Raji (cell line): ENCODE results near the gene RSAD1.

Source experiments
- POLR2A ChIP-seq: IDR thresholded peaks from 2 replicates; pipeline ENCODE4 v1.6.1; 2011; ENCODE audit warnings: low read depth, low read length, control low read depth; ENCODE audit not compliant: insufficient read depth

Gene RSAD1

GRCh38 chr17:50495217-50495823, 16.7 kb downstream of the RSAD1 start:
- no peak for TF ChIP-seq POLR2A

- no peak for TF ChIP-seq POLR2A
These were observed 17.3 kb downstream of the RSAD1 start for GRCh38 chr17:50495918-50496317.

DNA sequence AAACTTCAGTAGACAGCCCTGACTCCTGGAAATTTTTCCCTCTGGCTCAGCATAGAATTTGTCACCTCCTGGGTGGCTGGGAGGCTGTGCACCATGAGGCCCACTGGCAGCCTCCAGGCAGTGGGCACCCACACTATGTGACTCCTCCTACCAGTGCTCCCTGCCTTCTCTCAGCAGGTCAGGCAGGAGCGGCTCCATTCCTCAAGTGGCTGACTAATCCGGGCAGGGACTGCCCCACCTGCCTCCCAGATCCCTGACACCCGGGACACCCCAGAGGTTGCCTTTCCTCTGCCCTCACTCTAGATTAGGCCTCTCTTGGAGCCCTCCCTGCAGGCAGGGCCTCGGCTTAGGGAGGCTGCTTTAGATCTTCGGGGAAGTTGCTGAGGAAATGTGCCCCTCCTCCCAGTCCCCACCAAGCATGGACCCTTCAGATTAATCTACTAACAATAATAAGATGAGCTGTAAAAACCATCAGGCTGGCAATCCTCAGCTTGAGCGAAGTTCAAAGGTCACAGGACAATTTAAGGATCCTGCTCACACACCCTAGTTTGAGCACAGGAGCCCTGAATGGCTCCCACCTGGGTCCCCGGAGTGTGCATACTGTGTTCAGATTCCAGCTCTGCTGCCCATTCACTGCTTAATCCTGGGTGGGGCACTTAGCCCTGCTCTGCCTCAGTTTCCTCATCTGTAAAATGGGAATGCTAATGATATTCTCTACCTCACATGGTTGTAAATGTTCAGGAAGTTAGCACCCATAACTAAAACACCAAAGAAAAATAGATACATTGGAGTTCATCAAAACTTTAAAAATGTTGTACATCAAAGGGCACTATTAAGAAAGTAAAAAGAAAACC, 19.6 kb downstream of the RSAD1 start:
- no peak for TF ChIP-seq POLR2A

DNA sequence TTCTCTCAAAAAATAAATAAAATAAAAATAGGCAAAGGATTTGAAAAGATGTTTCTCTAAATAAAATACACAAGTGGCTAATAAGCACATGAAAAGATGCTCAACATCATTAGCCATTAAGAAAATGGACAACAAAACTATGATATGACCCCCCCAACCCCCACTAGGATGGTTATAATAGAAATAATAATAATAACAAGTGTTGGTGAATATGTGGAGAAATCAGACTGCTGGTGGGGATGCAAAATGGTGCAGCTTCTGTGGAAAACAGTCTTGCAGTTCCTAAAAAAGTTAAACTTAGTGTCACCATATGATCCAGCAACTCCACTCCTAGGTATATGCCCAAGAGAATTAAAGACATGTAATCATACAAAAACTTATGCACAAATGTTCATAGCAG, 20.6 kb downstream of the RSAD1 start:
- TF ChIP-seq POLR2A, result no peak

GRCh38 chr17:50499721-50500120, 21.1 kb downstream of the RSAD1 start:
- no peak for TF ChIP-seq POLR2A

GRCh38 chr17:50501054-50501453, 22.4 kb downstream of the RSAD1 start:
- TF ChIP-seq POLR2A, result no peak

- no peak for TF ChIP-seq POLR2A
These were observed 23.8 kb downstream of the RSAD1 start for GRCh38 chr17:50502301-50502990.

GRCh38 chr17:50505591-50506130, 27.0 kb downstream of the RSAD1 start:
- no peak for TF ChIP-seq POLR2A

GRCh38 chr17:50506298-50506697, 27.6 kb downstream of the RSAD1 start:
- TF ChIP-seq POLR2A, result no peak

- TF ChIP-seq POLR2A, result no peak
These were observed 29.4 kb downstream of the RSAD1 start, which contains the start of gene MYCBPAP for GRCh38 chr17:50507871-50508572. TSS of gene MYCBPAP (plus strand) at chr17:50508439. CDS start at chr17:50508675, 236 bp downstream.

DNA sequence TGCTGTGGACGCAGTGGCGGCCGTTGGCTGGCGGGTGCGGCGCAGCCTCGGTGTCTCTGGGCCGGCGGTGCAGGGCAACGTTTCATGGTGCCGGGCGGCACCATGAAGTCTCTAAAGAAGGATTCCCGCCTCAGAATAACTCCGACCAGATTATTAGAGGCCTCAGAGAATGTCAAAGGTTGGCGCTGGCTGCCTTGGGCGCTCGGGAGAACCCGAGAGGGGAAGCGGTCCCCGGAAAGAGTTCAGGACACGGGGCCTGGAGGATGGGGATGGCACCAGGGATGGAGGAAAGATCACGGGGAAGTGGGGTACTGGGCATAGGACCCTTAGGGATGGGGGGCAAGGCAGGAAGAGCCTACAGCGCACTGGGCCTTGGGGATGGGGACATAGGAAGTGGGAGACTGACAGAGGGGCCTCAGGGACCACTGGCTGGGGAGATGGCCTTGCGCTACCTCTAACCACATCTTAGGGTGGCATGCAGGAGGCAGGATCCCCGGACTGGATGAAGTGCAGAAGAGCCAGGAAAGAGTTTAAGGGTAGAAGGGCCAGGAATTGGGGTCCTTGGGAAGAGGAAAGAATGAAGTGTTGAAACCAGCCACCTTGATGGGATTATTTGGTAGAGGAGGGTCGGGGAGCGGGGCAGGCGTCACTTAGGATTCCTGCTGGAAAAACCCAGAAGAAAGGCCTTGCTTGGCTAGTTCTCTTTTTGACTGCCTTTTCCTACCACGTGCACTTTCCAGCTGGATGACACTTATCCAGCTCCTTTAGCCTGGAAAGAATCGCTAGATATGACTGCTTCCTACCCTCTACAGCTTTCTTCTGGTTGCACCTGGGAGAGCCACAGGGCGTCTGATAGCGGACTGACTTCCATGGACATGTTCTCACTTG, 30.2 kb downstream of the RSAD1 start:
- no peak for TF ChIP-seq POLR2A

- TF ChIP-seq POLR2A, result no peak
These were observed 32.4 kb downstream of the RSAD1 start for GRCh38 chr17:50511058-50511457.

- TF ChIP-seq POLR2A, result no peak
These were observed 34.8 kb downstream of the RSAD1 start for GRCh38 chr17:50513495-50513894.

- no peak for TF ChIP-seq POLR2A
These were observed 35.7 kb downstream of the RSAD1 start for GRCh38 chr17:50514388-50514787.

DNA sequence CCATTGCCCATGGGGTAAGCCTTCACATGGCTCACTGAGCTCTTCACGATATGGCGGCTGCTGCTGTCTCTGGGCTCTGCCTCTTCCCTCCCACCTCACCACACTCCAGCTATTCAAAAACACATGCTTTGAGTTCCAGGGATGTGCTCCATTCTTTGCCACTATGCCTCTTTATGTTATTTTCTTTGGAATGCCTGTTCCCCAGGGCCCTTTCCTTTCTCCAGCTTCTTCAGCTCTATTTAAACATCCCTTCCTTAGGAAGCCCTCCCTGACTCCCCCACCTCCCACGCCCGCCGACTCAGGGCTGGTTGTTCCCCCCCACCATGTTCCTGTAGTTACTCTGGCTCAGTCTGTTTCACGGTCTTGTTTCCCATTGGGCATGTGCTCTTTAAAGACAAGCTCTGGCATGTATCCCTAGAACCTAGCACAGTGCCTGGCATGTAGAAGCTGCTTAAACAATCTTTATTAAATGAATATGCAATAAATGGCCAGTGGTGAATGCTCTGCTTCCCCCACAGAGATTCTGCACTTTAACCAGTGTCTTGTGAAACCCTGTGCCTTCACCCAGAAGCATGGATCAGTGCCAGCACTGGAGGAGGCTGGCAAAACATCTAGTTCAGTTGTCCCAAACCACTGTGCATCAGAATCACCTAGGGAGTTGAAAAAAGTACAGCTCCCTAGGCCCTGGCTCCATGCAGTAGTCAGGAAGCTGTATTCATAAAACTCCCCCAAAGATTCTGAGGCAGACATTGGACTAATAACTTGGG, 36.5 kb downstream of the RSAD1 start:
- no peak for TF ChIP-seq POLR2A
